Psoas muscle (tissue), 8 donors: ENCODE measurements around the gene TPM3. TPM values are rescaled to one million over a fixed set of nuclear protein-coding genes. Genes with fewer than 3 reads are reported as not detected.
A peak's percentile ranks its signal among the peaks of the same experiment; 100 is the strongest.

ENCODE experiments used
- ATAC-seq, 4 donors: fragments of 200-7000 bp; cut with Tn5 transposase; one replicate each; pipeline ENCODE4 v1.9.1; 2020; ENCODE audit warnings: moderate library complexity in 3 of 4, mild to moderate bottlenecking in 2 of 4
- DNase-seq, 2 donors: peaks; one replicate each; pipeline ENCODE4 v3.0.0-alpha.2; 2020
- H3K27ac ChIP-seq: fragments of 200-600 bp; one replicate; pipeline ENCODE4 v1.8.0; 2022
- H3K27me3 ChIP-seq, 3 donors: fragments of 200-600 bp in 1 of 3; one replicate each; pipeline versions ENCODE4 v1.6.1 to v1.8.0; 2013 to 2022; ENCODE audit warnings: low read length in 2 of 3, mild to moderate bottlenecking in 2 of 3, moderate library complexity in 1 of 3; ENCODE audit not compliant: insufficient read depth in 3 of 3
- H3K36me3 ChIP-seq, 2 donors: fragments of 200-600 bp in 1 of 2; one replicate each; pipeline versions ENCODE4 v1.6.1 to v1.8.0; 2013 to 2022; ENCODE audit warnings: low read depth in 1 of 2, mild to moderate bottlenecking in 1 of 2, moderate library complexity in 1 of 2; ENCODE audit not compliant: insufficient read depth in 1 of 2
- H3K4me1 ChIP-seq: fragments of 200-600 bp; one replicate; pipeline ENCODE4 v1.8.0; 2022
- H3K4me3 ChIP-seq: fragments of 200-600 bp; one replicate; pipeline ENCODE4 v1.8.0; 2022; ENCODE audit warnings: mild to moderate bottlenecking
- H3K9me3 ChIP-seq: fragments of 200-600 bp; one replicate; pipeline ENCODE4 v1.8.0; 2022
- WGBS, 3 donors: extraction: QIAGEN DNeasy Blood & Tissue Kit; methylation state at CpG; one replicate each; pipeline versions ENCODE4 v1.1.6 to v1.1.7; 2013; 5-methylcytosine and 5-hydroxymethylcytosine counted together
- intact Hi-C, 2 donors: fragments of 100-400 bp; cut with DNase I; formaldehyde crosslinking; loops; one replicate each; pipeline versions ENCODE4 v1.11.0 to v1.14.2; 2022
- long read RNA-seq, 2 donors: library from polyadenylated mRNA; unstranded; transcript quantifications; one replicate each; pipeline ENCODE4 v2.0.0, GENCODE V29; 2021
- polyA plus RNA-seq, 3 donors: library from polyadenylated mRNA; stranded (reverse); fragments of 200-250 nt; gene quantifications; one replicate each; pipeline ENCODE4 v1.2.3, GENCODE V29; 2013
- total RNA-seq, 4 donors: library from RNA; stranded (reverse); fragmentation: NEBNext Ultra II Directional in 2 of 4; extraction: Animal tissue kit (Norgen Biotek cat#: 25700) in 2 of 4; gene quantifications; one replicate each; pipeline versions ENCODE4 v1.2.1 to v1.2.4, GENCODE V29; 2021 to 2023
- TF ChIP-seq, protein P1 (sequence below): fragments of 200-600 bp; IDR thresholded peaks from one replicate; pipeline ENCODE4 v1.8.0; 2022; ENCODE audit warnings: antibody characterized with exemption
- donor health status: healthy with polysubstance abuse.
- donor health status: DM: no; HTN: no; CAD: no; lungs with moderate emphysema.
- donor health status: Bipolar disorder and iron deficiency.
- donor health status: healthy.
- donor health status: DM: yes; HTN: yes; CAD: no.
- donor health status: DM: no; HTN: no; CAD: no.
- donor health status: DM: no; HTN: no; CAD: no.
- donor health status: DM: yes; HTN: yes; CAD: no.

TPM3 gene
- total RNA-seq (1,000 to 10,000 TPM; 2,192 to 3,898 (median 3,031) TPM), polyA plus RNA-seq (1,000 to 10,000 TPM; 1,778 to 2,728 (median 2,516) TPM)
- long read RNA-seq, donor 1, transcript TPM3-212 (8 exons, 3,131 nt): minor isoform, 15 of 1,215 reads
- long read RNA-seq, donor 1, transcript TPM3-210 (10 exons, 1,523 nt): major isoform, 1,084 of 1,215 reads
- long read RNA-seq, donor 1, partial matches to known transcripts: 51 of 1,215 reads
- long read RNA-seq, donor 1, other reads (novel, unspliced or antisense): 63 of 1,215 reads
- long read RNA-seq, donor 2, transcript TPM3-210 (10 exons, 1,523 nt): major isoform, 1,707 of 1,936 reads
- long read RNA-seq, donor 2, transcript TPM3-212 (8 exons, 3,131 nt): minor isoform, 24 of 1,936 reads
- long read RNA-seq, donor 2, transcript TPM3-206 (8 exons, 2,108 nt): minor isoform, 5 of 1,936 reads
- long read RNA-seq, donor 2, partial matches to known transcripts: 67 of 1,936 reads
- long read RNA-seq, donor 2, other reads (novel, unspliced or antisense): 132 of 1,936 reads

DNA sequence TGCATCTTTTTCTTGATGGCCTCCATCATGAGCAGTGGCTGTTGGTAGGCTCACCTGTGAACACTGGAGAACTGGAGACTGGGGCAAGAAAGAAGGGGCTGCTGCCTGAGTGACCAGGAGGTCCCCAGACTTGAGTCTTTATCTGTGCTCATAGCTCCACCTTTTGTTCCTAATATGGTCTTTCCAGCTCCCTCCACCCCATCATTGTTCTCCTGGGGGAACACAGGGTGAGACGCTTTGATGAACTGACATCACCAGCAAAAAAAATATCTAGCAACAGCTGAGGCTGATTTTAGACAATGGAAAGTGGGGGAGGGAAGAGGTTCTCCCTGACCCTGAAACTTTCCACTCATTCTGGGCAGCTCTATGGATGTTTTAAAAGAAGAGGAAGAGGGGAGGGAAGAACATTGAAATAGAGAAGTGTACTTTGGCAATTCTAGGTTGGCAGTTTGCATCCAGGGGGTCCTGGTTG lies at the start of gene TPM3:
TPM3 (minus strand) TSS at position 111 of the 472 bp plus-strand sequence; CDS start at position 29, 82 bp downstream.
- TF ChIP-seq, protein P1, sequence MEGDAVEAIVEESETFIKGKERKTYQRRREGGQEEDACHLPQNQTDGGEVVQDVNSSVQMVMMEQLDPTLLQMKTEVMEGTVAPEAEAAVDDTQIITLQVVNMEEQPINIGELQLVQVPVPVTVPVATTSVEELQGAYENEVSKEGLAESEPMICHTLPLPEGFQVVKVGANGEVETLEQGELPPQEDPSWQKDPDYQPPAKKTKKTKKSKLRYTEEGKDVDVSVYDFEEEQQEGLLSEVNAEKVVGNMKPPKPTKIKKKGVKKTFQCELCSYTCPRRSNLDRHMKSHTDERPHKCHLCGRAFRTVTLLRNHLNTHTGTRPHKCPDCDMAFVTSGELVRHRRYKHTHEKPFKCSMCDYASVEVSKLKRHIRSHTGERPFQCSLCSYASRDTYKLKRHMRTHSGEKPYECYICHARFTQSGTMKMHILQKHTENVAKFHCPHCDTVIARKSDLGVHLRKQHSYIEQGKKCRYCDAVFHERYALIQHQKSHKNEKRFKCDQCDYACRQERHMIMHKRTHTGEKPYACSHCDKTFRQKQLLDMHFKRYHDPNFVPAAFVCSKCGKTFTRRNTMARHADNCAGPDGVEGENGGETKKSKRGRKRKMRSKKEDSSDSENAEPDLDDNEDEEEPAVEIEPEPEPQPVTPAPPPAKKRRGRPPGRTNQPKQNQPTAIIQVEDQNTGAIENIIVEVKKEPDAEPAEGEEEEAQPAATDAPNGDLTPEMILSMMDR: no peak
- peak within 1 kb of the TSS; percentile 65 for H3K4me3 ChIP-seq
- DNase-seq: no peak
- peaks cover under 1 to 5% of the 10 kb centered on the region in 2 donors for H3K36me3 ChIP-seq
- intact Hi-C loops: no loop called here
- 0 to 4% (median 3%) methylated on average over 1 of the region's 1 CpG for WGBS, 3 donors
- H3K27ac ChIP-seq: peak within 1 kb of the TSS; percentile 89
- ATAC-seq: peak; percentile 62 to 70 (median 68)
- no peaks in the 10 kb centered on the region for H3K27me3 ChIP-seq
- no peaks in the 10 kb centered on the region for H3K9me3 ChIP-seq
- H3K4me1 ChIP-seq: peaks cover 15% of the 10 kb centered on the region

GRCh38 chr1:154240294-154240833 lies 48.5 kb upstream of the TPM3 start:
- 55 to 74% (median 60%) methylated on average over 3 of the region's 3 CpGs for WGBS, 3 donors
- TF ChIP-seq, protein P1: no peak
- Histone ChIP-seq H3K27me3 (no peaks in the 10 kb centered on the region), H3K4me3 (no peak overlapping the region), H3K27ac (peak overlapping the region; percentile 1), H3K4me1 (peaks cover 6% of the 10 kb centered on the region), H3K36me3 (peaks cover 31 to 99% of the 10 kb centered on the region in 2 donors), H3K9me3 (no peaks in the 10 kb centered on the region)
- DNase-seq (no peak), ATAC-seq (peak in 2 of 4 donors; percentile 46 to 56)
- intact Hi-C loops: no loop called here

GRCh38 chr1:154239491-154239890 lies 47.6 kb upstream of the TPM3 start:
- no peak overlapping the region for H3K4me3 ChIP-seq
- H3K9me3 ChIP-seq: no peaks in the 10 kb centered on the region
- H3K4me1 ChIP-seq: peaks cover 6% of the 10 kb centered on the region
- DNase-seq (no peak), ATAC-seq (peak; percentile 54 to 73 (median 70))
- 56 to 81% (median 61%) methylated on average over 3 of the region's 3 CpGs for WGBS, 3 donors
- peak overlapping the region; percentile 1 for H3K27ac ChIP-seq
- peaks cover 34 to 99% of the 10 kb centered on the region in 2 donors for H3K36me3 ChIP-seq
- TF ChIP-seq, protein P1: no peak
- intact Hi-C loops: no loop called here
- no peaks in the 10 kb centered on the region for H3K27me3 ChIP-seq

GRCh38 chr1:154237880-154238506 lies 46.1 kb upstream of the TPM3 start:
- Histone ChIP-seq H3K4me1 (peaks cover 6% of the 10 kb centered on the region), H3K4me3 (no peak overlapping the region), H3K27me3 (no peaks in the 10 kb centered on the region), H3K9me3 (no peaks in the 10 kb centered on the region), H3K27ac (no peak overlapping the region), H3K36me3 (peaks cover 23 to 99% of the 10 kb centered on the region in 2 donors)
- intact Hi-C loops: no loop called here
- TF ChIP-seq, protein P1: no peak
- 93 to 95% (median 94%) methylated on average over 6 of the region's 6 CpGs for WGBS, 3 donors
- no peak for DNase-seq
- no peak for ATAC-seq
